Myocyte (in vitro differentiated cells): Measurements from ENCODE around the gene RSPO1. TPM values are rescaled to one million over a fixed set of nuclear protein-coding genes. Genes with fewer than 3 reads are reported as not detected.
"Not testable (repeated sequence)": the region's sequence is repeated elsewhere in the genome, so short reads cannot be mapped to it uniquely, and the experiment has no call there.

Experiments
- DNase-seq: peaks from one replicate; pipeline ENCODE4 v3.0.0-alpha.2; 2012; ENCODE audit warnings: low read depth
- total RNA-seq: library from RNA; depleted of rRNA; stranded (reverse); fragments of >200 nt; gene quantifications from 2 replicates; pipeline ENCODE4 v1.2.3, GENCODE V29; 2014

Gene RSPO1
- total RNA-seq, 1 donor from 2014 or later, result not detected

GRCh38 chr1:37622131-37622530 lies 12.6 kb downstream of the RSPO1 start:
- no peak for DNase-seq

GRCh38 chr1:37621326-37621870 lies 13.3 kb downstream of the RSPO1 start:
- no peak for DNase-seq

GRCh38 chr1:37620707-37621106 lies 14.0 kb downstream of the RSPO1 start:
- no peak for DNase-seq

GRCh38 chr1:37616330-37616729 lies 18.4 kb downstream of the RSPO1 start:
- no peak for DNase-seq

- DNase-seq, result no peak
Observed at GRCh38 chr1:37614105-37614504, 20.6 kb downstream of the RSPO1 start.

GRCh38 chr1:37612186-37612585 lies 22.5 kb downstream of the RSPO1 start:
- DNase-seq, result no peak

GRCh38 chr1:37609994-37610393 lies 24.7 kb downstream of the RSPO1 start:
- DNase-seq, result no peak

GRCh38 chr1:37609002-37609401 lies 25.7 kb downstream of the RSPO1 start:
- DNase-seq, result no peak

GRCh38 chr1:37606481-37607263 lies 28.0 kb downstream of the RSPO1 start:
- no peak for DNase-seq

- no peak for DNase-seq
Observed at GRCh38 chr1:37605806-37606474, 28.8 kb downstream of the RSPO1 start.

- DNase-seq, result no peak
Observed at GRCh38 chr1:37605061-37605650, 29.5 kb downstream of the RSPO1 start.

- DNase-seq, result peak; percentile 54
Observed at GRCh38 chr1:37602750-37603694, 31.7 kb downstream of the RSPO1 start.

- no peak for DNase-seq
Observed at GRCh38 chr1:37601441-37601840, 33.3 kb downstream of the RSPO1 start.

GRCh38 chr1:37599940-37600339 lies 34.8 kb downstream of the RSPO1 start:
- no peak for DNase-seq

- DNase-seq, result no peak
Observed at GRCh38 chr1:37596182-37596667, 38.5 kb downstream of the RSPO1 start.

GRCh38 chr1:37595440-37596181 lies 39.1 kb downstream of the RSPO1 start, which contains the start of gene GNL2:
Gene GNL2, minus strand, starts transcription at chr1:37595937. Its CDS starts 115 bp downstream, at chr1:37595822.
- peak; percentile 97 for DNase-seq

- no peak for DNase-seq
Observed at GRCh38 chr1:37593726-37594125, 41.0 kb downstream of the RSPO1 start.

- no peak for DNase-seq
Observed at GRCh38 chr1:37588939-37589338, 45.8 kb downstream of the RSPO1 start.

GRCh38 chr1:37584544-37584943 lies 50.1 kb downstream of the RSPO1 start:
- not testable (repeated sequence) for DNase-seq

GRCh38 chr1:37575692-37576091 lies 59.0 kb downstream of the RSPO1 start:
- no peak for DNase-seq
